Fibroblast of pulmonary artery (primary cell): ENCODE results near the gene BEST1.

Experiments used
- DNase-seq: peaks from one replicate; pipeline ENCODE4 v3.0.0-alpha.2; 2010; ENCODE audit warnings: low read depth
- H3K4me3 ChIP-seq: replicated peaks from 2 replicates; pipeline ENCODE4 v1.5.1; 2011; ENCODE audit warnings: low read depth, mild to moderate bottlenecking, control low read depth, low read length, moderate library complexity
- TF ChIP-seq, protein P1 (sequence below): IDR thresholded peaks from 2 replicates; pipeline ENCODE4 v1.5.1; 2011; ENCODE audit warnings: mild to moderate bottlenecking, control low read depth, low read length, inconsistent platforms; ENCODE audit errors: missing control alignments

The BEST1 gene

GRCh38 chr11:61950035-61950547, at the start of gene BEST1:
BEST1 (plus strand) TSS chr11:61950351; CDS start chr11:61951807, 1,456 bp downstream.
- no peak within 1 kb of the TSS for H3K4me3 ChIP-seq
- TF ChIP-seq, protein P1, sequence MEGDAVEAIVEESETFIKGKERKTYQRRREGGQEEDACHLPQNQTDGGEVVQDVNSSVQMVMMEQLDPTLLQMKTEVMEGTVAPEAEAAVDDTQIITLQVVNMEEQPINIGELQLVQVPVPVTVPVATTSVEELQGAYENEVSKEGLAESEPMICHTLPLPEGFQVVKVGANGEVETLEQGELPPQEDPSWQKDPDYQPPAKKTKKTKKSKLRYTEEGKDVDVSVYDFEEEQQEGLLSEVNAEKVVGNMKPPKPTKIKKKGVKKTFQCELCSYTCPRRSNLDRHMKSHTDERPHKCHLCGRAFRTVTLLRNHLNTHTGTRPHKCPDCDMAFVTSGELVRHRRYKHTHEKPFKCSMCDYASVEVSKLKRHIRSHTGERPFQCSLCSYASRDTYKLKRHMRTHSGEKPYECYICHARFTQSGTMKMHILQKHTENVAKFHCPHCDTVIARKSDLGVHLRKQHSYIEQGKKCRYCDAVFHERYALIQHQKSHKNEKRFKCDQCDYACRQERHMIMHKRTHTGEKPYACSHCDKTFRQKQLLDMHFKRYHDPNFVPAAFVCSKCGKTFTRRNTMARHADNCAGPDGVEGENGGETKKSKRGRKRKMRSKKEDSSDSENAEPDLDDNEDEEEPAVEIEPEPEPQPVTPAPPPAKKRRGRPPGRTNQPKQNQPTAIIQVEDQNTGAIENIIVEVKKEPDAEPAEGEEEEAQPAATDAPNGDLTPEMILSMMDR: no peak
- no peak for DNase-seq

GRCh38 chr11:61901397-61901796, 48.8 kb upstream of the BEST1 start:
- no peak overlapping the region for H3K4me3 ChIP-seq
- no peak for DNase-seq
- TF ChIP-seq, protein P1: no peak

DNA sequence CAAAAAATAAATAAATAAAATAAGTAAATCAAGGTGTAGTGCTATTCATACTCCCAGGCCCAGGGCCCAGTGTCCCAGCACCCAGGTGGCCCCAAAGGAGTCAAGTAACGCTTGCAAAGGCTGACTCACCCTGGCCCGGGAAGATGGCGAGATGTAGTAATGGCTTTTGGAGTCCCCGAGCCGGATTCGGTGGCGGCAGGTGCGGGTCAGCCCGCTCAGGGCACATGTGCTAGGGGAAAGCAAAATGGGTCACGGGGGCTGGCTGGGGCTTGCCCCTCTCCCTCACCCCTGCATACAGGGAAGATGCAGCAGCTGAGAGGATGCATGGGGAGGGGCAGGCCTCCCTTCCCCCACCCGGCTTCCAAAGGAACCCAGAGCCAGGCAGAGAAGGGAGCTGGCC, 47.8 kb upstream of the BEST1 start:
- TF ChIP-seq, protein P1: no peak

DNA sequence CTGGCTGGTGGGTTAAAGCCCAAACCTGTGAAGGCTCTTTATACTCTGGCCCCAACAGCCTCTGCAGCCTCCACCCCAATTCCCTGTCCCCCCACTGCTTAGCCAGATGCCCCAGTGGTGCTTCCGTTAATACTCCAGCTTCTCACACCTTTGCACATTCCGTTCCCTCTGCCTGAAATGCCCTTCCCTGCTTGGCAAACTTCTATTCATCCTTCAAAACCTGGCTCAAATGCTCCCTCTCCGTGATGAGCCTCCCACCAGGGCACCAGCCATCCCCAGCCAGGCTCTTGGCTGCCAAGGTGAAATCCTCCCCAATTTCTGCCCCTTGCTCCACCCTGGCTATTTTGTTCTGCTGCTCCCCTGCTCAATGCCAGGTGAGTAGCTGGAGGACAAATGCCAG, 46.3 kb upstream of the BEST1 start:
- TF ChIP-seq, protein P1: no peak
- H3K4me3 ChIP-seq: no peak overlapping the region
- no peak for DNase-seq

More for the DNA sequence above, 47.8 kb upstream of the BEST1 start:
- DNase-seq: no peak
- H3K4me3 ChIP-seq: no peak overlapping the region

- no peak overlapping the region for H3K4me3 ChIP-seq
- no peak for DNase-seq
- TF ChIP-seq, protein P1: no peak
These were observed 45.6 kb upstream of the BEST1 start for GRCh38 chr11:61904539-61905048.

- TF ChIP-seq, protein P1: no peak
- no peak overlapping the region for H3K4me3 ChIP-seq
- DNase-seq: no peak
These were observed 45.0 kb upstream of the BEST1 start for GRCh38 chr11:61905067-61905696.
